Fibroblast of skin of back (primary cell): ENCODE measurements around the gene DCAF15. TPM values are rescaled to one million over a fixed set of nuclear protein-coding genes. Genes with fewer than 3 reads are reported as not detected.
"Not testable (repeated sequence)": the region's sequence is repeated elsewhere in the genome, so short reads cannot be mapped to it uniquely, and the experiment has no call there.

Experiments
- DNase-seq: peaks from one replicate; pipeline ENCODE4 v3.0.0-alpha.2; 2013
- polyA plus RNA-seq, 2 experiments: library from polyadenylated mRNA; unstranded; fragments of 120-200 nt; gene quantifications; one replicate each; pipeline ENCODE4 v1.2.1, GENCODE V29; 2013; ENCODE audit not compliant: insufficient read length in 2 of 2

DCAF15 gene, protein sequence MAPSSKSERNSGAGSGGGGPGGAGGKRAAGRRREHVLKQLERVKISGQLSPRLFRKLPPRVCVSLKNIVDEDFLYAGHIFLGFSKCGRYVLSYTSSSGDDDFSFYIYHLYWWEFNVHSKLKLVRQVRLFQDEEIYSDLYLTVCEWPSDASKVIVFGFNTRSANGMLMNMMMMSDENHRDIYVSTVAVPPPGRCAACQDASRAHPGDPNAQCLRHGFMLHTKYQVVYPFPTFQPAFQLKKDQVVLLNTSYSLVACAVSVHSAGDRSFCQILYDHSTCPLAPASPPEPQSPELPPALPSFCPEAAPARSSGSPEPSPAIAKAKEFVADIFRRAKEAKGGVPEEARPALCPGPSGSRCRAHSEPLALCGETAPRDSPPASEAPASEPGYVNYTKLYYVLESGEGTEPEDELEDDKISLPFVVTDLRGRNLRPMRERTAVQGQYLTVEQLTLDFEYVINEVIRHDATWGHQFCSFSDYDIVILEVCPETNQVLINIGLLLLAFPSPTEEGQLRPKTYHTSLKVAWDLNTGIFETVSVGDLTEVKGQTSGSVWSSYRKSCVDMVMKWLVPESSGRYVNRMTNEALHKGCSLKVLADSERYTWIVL
- 37.9 TPM for polyA plus RNA-seq (2013, experiment 1 of 2; ENCODE audit: insufficient read length)
- polyA plus RNA-seq (2013, experiment 2 of 2; ENCODE audit: insufficient read length), result 16.9 TPM

DNA sequence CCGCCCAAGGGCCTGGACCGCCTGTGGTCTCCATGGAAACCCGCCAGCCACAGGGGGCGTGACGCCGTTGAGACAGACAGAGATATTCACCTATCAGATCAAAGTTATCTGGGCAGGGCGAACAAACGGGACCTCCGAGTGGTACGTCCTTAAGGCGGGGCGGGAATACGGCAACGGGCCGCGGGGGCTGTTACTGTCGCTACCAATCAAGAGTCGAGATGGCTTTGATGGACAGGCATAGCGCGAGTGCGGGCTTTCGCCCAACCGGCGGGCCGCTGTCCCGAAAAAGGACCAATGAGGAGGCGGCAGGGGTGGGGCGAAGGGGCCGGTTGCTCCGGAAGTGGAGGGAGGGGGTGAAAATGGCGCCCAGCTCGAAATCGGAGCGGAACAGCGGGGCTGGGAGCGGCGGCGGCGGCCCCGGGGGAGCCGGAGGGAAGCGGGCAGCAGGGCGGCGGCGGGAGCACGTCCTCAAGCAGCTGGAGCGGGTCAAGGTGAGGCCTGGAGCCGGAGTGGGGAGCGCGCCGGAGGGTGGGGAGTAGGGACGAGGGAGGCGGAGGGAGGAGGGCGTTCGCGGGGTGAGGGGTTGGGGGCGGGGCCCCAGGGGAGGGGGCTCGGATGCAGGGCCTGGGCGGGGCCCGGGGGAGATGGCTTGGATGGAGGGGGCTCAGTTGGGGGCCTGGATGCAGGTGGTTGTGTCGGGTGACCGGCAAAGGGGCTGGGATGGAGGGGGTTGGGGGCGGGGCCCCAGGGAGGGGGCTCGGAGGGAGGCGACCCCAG is at the start of gene DCAF15:
Gene DCAF15 (plus strand): TSS at position 356 of the 777 bp plus-strand sequence. CDS start 4 bp downstream, at position 360.
- peak; percentile 99 for DNase-seq

DNA sequence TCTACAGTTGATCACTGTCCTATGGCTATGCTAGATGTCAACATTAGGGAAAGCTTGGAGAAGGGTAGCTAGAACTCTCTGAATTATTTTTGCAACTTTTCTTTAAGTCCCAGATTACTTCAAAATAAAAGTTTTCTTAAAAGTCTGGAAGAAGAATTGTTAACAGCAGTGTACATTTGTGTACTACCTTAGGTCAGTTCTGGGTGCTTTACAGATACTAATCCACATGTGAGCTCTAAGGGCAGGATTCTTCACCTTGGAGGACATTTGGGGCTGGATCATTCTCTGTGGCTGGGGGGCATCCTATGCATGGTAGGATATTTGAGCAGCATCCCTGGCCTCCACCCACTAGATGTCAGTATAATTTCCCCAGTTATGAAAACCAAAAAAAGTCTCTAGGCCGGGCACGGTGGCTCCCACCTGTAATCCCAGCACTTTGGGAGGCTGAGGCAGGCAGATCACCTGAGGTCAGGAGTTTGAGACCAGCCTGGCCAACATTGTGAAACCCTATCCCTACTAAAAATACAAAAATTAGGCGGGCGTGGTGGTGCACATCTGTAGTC is 49.2 kb upstream of the DCAF15 start:
- peak; percentile 9 for DNase-seq

DNA sequence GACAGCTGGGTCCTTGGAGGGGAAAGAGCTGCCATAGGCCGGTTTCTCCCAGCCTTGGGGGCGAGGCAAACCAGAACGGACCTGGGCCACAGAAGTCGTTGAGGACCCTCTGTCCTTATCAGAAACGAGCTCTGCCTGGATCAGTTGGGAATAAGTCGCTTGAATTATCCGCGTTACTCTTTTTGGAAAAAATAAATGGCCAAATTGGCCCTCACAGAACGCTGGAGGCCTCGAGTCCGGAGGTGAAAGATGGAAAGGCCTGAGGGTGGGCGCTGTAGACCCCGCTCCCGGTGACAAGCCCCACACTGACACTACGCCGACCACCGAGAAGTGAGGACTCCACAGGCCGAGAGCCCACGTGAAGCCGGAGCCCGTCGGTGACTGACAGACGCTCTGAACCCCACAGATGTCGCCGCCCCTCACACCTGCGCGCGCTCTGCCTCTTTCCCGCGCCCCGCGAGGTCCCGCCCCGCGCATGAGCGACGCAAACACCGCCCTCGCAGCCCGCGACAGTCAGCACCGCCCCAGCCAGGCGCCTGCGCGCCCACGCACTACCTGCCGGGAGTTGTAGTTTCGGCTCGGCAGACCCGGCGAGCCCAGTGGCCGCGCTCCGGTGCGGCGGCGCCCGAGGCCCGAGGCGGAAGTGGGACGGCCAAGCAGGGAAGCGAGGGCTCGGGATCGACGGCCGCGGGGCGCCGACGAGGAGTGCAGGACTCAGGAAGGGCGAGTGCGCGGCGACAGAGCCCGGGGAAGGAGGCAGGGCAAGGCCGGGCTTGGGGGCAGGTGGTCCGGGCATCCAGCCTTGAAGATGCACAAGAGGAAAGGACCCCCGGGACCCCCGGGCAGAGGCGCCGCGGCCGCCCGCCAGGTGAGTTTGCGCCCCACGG is 46.4 kb upstream of the DCAF15 start, which contains the start of the genes BRME1 and CC2D1A:
Gene BRME1 (minus strand): TSS at position 484 of the 887 bp plus-strand sequence. CDS start 1,225 bp downstream, outside the sequence.
Gene CC2D1A (plus strand): TSS at position 568 of the 887 bp plus-strand sequence. CDS start 241 bp downstream, at position 809.
- peak; percentile 84 for DNase-seq

- DNase-seq, result no peak
Observed at GRCh38 chr19:13906521-13906904, 45.8 kb upstream of the DCAF15 start.

DNA sequence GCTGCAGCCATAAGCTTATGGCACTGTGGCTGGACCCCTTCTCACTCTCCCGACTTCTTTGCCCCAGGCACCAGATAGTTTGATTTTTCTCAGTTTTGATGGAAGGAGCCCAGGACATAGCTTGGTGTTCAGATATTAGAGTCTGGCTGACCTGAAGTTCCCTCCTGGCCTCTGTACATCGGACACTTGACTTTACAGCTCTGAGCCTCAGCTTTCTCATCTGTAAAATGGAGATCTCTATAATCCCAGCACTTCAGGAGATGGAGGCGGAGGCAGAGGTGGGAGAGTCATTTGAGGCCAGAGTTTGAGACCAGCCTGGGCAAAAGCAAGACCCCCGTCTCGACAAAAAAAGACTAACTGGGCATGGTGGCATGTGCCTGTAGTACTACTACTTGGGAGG is 45.4 kb upstream of the DCAF15 start:
- no peak for DNase-seq

- no peak for DNase-seq
Observed at GRCh38 chr19:13908674-13909073, 43.6 kb upstream of the DCAF15 start.

DNA sequence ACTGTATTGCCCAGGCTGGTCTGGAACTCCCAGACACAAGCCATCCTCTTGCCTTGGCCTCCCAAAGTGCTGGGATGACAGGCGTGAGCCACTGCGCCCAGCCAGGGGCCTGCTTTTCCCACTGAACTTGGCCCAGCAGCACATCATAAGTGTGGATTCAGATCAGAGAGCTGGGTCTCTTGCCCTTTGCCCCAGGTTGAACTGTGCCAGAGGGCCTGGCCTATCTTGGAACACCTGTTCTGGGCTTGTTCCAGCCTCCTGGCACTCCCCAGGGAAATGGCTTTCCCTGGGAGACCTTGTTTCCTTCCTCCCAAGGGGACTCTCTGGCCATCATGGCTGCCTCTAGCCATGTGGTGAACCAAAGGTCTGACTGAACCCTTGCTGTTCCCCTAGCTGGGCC is 42.9 kb upstream of the DCAF15 start:
- DNase-seq, result no peak

DNA sequence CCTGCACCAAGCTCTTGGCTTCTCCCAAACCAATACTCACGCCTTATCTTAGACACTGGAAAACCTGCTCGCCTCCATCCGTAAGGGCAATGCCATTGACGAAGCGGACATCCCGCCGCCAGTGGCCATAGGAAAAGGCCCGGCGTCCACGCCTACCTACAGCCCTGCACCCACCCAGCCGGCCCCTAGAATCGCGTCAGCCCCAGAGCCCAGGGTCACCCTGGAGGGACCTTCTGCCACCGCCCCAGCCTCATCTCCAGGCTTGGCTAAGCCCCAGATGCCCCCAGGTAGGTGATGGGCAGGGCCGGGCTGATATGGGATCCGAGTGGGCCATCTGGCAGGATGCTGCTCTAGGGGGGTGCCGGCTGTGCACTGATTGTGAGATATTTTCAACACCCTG is 39.0 kb upstream of the DCAF15 start:
- no peak for DNase-seq

DNA sequence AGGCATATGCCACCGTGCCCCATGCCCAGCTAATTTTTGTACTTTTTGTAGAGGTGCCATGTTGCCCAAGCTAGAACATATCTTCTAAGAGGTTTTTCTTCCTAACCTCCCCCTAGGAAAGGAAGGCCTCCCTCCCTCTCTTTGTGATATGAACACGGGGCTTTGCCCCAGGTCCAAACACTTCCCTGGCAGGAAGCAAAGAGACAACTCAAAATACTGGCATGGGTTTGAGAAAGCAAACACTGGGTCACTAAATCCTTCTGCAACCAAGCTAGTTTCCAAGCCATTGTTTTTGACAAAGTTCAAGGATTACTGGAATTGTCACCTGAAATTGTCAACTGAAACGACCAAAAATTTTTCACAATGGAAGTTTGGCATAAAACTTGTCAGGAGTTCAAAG is 37.5 kb upstream of the DCAF15 start:
- DNase-seq, result no peak

DNA sequence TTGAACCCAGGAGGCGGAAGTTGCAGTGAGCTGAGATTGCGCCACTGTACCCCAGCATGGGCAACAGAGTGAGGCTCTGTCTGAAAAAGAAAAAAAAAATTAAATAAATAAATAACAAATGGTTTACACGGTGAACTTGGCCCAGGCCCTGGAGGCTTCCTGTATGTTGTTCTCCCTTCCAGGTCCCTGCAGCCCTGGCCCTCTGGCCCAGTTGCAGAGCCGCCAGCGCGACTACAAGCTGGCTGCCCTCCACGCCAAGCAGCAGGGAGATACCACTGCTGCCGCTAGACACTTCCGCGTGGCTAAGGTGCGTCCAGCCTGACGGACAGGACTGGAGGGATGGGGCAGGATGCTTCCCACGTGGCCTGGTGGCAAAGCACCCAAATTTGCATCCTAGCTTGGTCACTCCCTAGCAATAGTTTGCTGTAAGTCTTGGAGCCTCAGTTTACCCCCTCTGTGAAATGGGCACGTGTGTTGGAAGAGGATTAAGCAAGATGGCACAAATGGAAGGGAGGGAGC is 34.4 kb upstream of the DCAF15 start:
- no peak for DNase-seq

DNA sequence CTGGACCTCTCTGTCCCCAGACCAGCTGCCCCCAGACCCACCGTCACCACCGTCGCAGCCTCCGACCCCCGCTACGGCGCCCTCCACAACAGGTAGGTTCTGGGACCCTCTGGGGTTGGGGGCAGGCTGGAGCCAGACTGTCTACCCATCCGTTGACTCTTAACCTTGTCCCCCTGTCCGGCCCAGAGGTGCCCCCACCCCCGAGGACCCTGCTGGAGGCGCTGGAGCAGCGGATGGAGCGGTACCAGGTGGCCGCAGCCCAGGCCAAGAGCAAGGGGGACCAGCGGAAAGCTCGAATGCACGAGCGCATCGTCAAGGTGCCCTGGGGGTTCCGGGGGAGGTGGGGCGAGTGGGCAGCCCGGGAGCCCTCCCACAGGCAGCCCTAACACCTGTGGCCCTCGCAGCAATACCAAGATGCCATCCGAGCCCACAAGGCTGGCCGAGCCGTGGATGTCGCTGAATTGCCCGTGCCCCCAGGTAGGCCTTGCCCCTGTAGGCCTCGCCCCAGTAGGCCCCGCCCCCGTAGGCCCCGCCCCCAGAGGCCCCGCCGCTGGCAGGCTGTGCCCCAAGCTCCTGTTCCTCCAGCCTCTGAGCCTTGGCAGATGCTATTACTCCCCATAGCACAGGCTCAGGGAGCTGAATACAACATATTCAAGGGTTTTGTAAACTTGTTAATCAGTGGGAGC is 33.4 kb upstream of the DCAF15 start:
- DNase-seq, result no peak

DNA sequence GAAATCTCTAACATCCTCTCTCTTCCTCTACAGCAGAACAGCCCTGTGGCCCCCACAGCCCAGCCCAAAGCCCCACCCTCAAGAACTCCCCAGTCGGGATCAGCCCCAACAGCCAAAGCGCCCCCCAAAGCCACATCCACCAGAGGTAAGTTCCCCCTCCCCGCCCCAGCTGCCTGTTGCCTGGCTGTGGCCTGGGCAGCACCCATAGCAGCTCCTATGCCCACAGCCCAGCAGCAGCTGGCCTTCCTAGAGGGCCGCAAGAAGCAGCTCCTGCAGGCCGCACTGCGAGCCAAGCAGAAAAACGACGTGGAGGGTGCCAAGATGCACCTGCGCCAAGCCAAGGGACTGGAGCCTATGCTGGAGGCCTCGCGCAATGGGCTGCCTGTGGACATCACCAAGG is 31.8 kb upstream of the DCAF15 start:
- no peak for DNase-seq

GRCh38 chr19:13920940-13921747 is 31.2 kb upstream of the DCAF15 start:
- peak; percentile 72 for DNase-seq

- DNase-seq, result not testable (repeated sequence)
Observed at GRCh38 chr19:13922118-13922517, 30.2 kb upstream of the DCAF15 start.

DNA sequence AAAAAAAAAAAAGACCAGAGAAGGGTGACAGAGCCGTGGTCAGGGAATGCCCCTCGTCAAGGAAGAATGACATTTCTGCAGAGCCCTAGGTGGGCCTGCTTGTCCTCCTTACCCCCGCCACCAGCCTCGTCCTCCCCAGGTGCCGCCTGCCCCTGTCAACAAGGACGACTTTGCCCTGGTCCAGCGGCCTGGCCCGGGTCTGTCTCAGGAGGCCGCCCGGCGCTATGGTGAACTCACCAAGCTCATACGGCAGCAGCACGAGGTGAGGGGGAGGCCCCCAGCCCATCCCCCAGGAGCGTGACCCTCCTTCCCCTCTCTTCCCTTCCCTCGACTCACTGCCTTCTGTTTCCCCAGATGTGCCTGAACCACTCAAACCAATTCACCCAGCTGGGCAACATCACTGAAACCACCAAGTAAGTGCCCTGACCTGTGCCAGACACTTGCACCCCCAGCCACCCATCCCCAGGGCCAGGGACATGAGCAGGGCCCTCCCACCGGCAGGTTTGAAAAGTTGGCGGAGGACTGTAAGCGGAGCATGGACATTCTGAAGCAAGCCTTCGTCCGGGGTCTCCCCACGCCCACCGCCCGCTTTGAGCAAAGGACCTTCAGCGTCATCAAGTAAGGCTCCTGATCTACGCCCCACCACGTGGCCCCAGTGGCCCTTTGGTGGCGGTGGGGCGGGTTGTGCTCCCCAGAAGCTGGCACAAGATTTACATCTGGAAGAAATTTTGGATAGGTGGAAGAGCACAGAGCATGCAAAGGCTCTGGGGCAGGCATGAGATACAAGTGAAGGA is 28.9 kb upstream of the DCAF15 start:
- no peak for DNase-seq

GRCh38 chr19:13926010-13926409 is 26.3 kb upstream of the DCAF15 start:
- no peak for DNase-seq

DNA sequence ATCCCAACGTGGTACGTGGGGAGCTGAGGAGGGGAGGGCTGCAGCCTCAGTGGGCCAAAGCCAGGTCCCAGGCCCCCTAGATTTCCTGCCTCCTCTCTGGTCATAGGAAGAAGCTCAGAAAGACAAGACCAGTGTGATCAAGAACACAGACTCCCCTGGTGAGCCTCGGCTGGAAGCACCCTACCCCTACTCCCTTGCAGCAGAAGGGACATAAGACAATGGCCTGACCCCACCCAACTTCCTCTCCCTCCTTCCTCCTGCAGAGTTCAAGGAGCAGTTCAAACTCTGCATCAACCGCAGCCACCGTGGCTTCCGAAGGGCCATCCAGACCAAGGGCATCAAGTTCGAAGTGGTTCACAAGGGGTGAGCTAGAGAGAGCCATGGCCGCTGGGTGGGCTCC is 25.6 kb upstream of the DCAF15 start:
- DNase-seq, result no peak

DNA sequence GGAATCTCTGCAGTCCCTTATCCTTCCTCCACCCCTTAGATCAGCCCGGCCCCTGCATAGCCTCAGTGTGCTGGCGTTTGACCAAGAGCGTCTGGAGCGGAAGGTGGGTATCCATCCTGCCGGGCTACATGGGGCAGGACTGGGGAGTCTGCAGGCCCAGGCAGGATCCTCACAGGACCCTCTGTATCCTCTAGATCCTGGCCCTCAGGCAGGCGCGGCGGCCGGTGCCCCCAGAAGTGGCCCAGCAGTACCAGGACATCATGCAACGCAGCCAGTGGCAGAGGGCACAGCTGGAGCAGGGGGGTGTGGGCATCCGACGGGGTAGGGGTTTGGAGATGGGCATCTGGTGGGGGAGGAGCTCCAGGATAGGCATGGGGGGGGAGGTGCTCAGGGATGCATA is 23.0 kb upstream of the DCAF15 start:
- DNase-seq, result no peak

DNA sequence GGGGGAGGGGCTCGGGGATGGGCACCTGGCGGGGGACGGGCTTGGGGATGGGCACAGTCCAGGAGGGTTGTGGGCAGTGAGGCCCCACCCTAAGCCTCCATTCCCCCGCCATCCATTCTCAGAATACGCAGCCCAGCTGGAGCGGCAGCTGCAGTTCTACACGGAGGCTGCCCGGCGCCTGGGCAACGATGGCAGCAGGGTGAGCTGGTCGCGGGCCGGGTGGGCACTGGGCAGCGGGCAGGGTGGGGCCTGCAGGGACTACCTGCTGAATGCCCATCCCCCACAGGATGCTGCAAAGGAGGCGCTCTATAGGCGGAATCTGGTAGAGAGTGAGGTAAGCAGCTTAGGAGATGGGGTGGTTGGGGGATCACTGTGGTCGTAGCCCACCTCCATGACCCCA is 22.4 kb upstream of the DCAF15 start:
- DNase-seq, result no peak
